Stimulated activated naive CD8-positive, alpha-beta T cell treated with anti-CD3 and anti-CD28 coated beads, Interleukin-15, amount 100 ng/mL, for 72 hours (primary cell): Measurements from ENCODE around the gene GSDME.

ENCODE experiments used
- ATAC-seq: fragments of 150-1000 bp; cut with Tn5 transposase; 2 replicates; pipeline ENCODE4 v1.10.0; 2021; ENCODE audit warnings: mild to moderate bottlenecking, moderate library complexity
- DNase-seq, 2 donors: peaks; one replicate each; pipeline ENCODE4 v3.0.0; 2021 to 2022
- H3K27ac Mint-ChIP-seq, 2 donors: one replicate each; pipeline ENCODE4 v1.8.0; 2022; ENCODE audit warnings: mild to moderate bottlenecking in 2 of 2, mixed read lengths in 2 of 2, moderate library complexity in 2 of 2
- H3K27me3 Mint-ChIP-seq: one replicate; pipeline ENCODE4 v1.8.0; 2022; ENCODE audit warnings: mixed read lengths
- H3K4me1 Mint-ChIP-seq: one replicate; pipeline ENCODE4 v1.8.0; 2022; ENCODE audit warnings: mild to moderate bottlenecking, mixed read lengths
- H3K4me3 Mint-ChIP-seq, 2 donors: one replicate each; pipeline ENCODE4 v1.8.0; 2022; ENCODE audit warnings: mild to moderate bottlenecking in 2 of 2, mixed read lengths in 2 of 2, moderate library complexity in 1 of 2
- H3K9me3 Mint-ChIP-seq, 2 donors: one replicate each; pipeline ENCODE4 v1.8.0; 2022; ENCODE audit warnings: mixed read lengths in 2 of 2

Gene GSDME

GRCh38 chr7:24690251-24690650 lies 67.0 kb downstream of the GSDME start:
- no peaks in the 10 kb centered on the region for H3K27me3 Mint-ChIP-seq
- H3K4me3 Mint-ChIP-seq, result no peak overlapping the region
- H3K9me3 Mint-ChIP-seq, result no peaks in the 10 kb centered on the region
- DNase-seq, result no peak
- no peak for ATAC-seq
- H3K4me1 Mint-ChIP-seq, result no peaks in the 10 kb centered on the region
- H3K27ac Mint-ChIP-seq, result no peak overlapping the region

GRCh38 chr7:24685708-24686107 lies 71.6 kb downstream of the GSDME start:
- Mint-ChIP-seq H3K27me3 (no peaks in the 10 kb centered on the region), H3K27ac (peak overlapping the region in 1 of 2 donors; percentile 28), H3K4me3 (no peak overlapping the region), H3K9me3 (no peaks in the 10 kb centered on the region), H3K4me1 (no peaks in the 10 kb centered on the region)
- DNase-seq (no peak), ATAC-seq (no peak)

- no peak overlapping the region for H3K27ac Mint-ChIP-seq
- no peaks in the 10 kb centered on the region for H3K27me3 Mint-ChIP-seq
- DNase-seq (no peak), ATAC-seq (no peak)
- no peaks in the 10 kb centered on the region for H3K9me3 Mint-ChIP-seq
- H3K4me1 Mint-ChIP-seq, result no peaks in the 10 kb centered on the region
- H3K4me3 Mint-ChIP-seq, result no peak overlapping the region
Measured at GRCh38 chr7:24670782-24671181, 86.5 kb downstream of the GSDME start.

GRCh38 chr7:24669971-24670591 lies 87.2 kb downstream of the GSDME start:
- ATAC-seq (no peak), DNase-seq (no peak)
- Mint-ChIP-seq H3K27me3 (no peaks in the 10 kb centered on the region), H3K4me3 (no peak overlapping the region), H3K4me1 (no peaks in the 10 kb centered on the region), H3K27ac (no peak overlapping the region), H3K9me3 (no peaks in the 10 kb centered on the region)

- no peaks in the 10 kb centered on the region for H3K27me3 Mint-ChIP-seq
- DNase-seq, result no peak
- no peak overlapping the region for H3K4me3 Mint-ChIP-seq
Measured at GRCh38 chr7:24668927-24669635, 88.2 kb downstream of the GSDME start.

DNA sequence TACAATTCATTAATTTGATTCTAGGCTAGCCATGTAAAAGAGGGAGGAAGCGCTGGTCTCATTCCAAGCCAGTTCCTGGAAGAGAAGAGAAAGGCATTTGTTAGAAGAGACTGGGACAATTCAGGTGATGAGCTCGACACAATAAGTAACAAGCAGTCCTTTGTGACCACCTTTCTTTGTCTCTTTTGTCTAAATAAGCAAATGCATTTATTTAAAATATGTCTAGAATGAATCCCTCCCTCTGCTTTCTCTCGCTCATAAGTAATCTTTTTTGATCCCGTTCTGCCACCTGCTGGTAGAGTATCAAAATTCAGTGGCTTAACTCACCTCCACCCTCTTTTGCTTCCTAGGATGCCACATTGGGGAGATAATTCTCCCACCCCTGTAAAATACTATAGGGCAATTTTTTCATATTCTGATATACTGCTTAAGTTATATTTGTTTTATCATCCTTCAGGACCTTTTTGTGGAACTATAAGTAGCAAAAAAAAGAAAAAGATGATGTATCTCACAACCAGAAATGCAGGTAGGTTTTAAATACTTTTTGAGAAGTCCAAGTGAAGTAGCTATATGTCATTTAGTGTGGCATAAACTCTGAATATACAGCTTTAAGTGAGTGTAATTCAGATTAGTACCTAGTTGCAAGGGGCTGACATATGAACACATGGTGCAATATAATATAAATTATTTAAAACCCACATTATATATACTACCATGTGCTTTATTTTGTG lies 91.5 kb downstream of the GSDME start:
- Mint-ChIP-seq H3K4me1 (peaks cover 7% of the 10 kb centered on the region), H3K27ac (no peak overlapping the region), H3K9me3 (no peaks in the 10 kb centered on the region), H3K4me3 (no peak overlapping the region), H3K27me3 (no peaks in the 10 kb centered on the region)
- ATAC-seq (peak; percentile 53), DNase-seq (peak; percentile 28 to 34)

More at GRCh38 chr7:24668927-24669635, 88.2 kb downstream of the GSDME start:
- H3K4me1 Mint-ChIP-seq, result peaks cover 4% of the 10 kb centered on the region
- no peaks in the 10 kb centered on the region for H3K9me3 Mint-ChIP-seq
- no peak for ATAC-seq
- no peak overlapping the region for H3K27ac Mint-ChIP-seq

- H3K27ac Mint-ChIP-seq, result no peak overlapping the region
- no peaks in the 10 kb centered on the region for H3K27me3 Mint-ChIP-seq
- no peaks in the 10 kb centered on the region for H3K9me3 Mint-ChIP-seq
- no peak overlapping the region for H3K4me3 Mint-ChIP-seq
- H3K4me1 Mint-ChIP-seq, result peaks cover 17% of the 10 kb centered on the region
- ATAC-seq (no peak), DNase-seq (no peak)
Measured at GRCh38 chr7:24660546-24660945, 96.7 kb downstream of the GSDME start.

GRCh38 chr7:24659505-24659904 lies 97.8 kb downstream of the GSDME start:
- H3K27ac Mint-ChIP-seq, result no peak overlapping the region
- no peaks in the 10 kb centered on the region for H3K9me3 Mint-ChIP-seq
- no peaks in the 10 kb centered on the region for H3K27me3 Mint-ChIP-seq
- peaks cover 17% of the 10 kb centered on the region for H3K4me1 Mint-ChIP-seq
- ATAC-seq (no peak), DNase-seq (no peak)
- H3K4me3 Mint-ChIP-seq, result no peak overlapping the region

GRCh38 chr7:24657980-24658379 lies 99.3 kb downstream of the GSDME start:
- no peak overlapping the region for H3K4me3 Mint-ChIP-seq
- no peak overlapping the region for H3K27ac Mint-ChIP-seq
- H3K4me1 Mint-ChIP-seq, result peaks cover 17% of the 10 kb centered on the region
- no peak for ATAC-seq
- no peaks in the 10 kb centered on the region for H3K9me3 Mint-ChIP-seq
- DNase-seq, result no peak
- no peaks in the 10 kb centered on the region for H3K27me3 Mint-ChIP-seq

DNA sequence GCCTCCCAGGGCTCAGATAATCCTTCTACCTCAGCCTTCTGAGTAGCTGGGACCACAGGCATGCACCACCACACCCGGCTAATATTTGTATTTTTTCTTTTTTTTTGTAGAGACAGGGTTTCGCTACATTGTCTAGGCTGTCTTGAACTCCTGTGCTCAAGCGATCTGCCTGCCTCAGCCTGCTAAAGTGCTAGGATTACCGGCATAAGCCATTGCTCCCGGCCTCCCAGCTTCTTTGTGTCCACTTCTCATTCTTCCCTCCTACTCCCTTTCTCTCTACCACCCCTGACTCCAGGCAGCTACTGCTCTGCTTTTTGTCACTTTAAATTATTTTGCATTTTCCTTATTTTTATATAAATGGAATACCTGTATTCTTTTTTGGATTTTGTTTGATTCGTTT lies 100.7 kb downstream of the GSDME start:
- no peak overlapping the region for H3K4me3 Mint-ChIP-seq
- no peak for DNase-seq

DNA sequence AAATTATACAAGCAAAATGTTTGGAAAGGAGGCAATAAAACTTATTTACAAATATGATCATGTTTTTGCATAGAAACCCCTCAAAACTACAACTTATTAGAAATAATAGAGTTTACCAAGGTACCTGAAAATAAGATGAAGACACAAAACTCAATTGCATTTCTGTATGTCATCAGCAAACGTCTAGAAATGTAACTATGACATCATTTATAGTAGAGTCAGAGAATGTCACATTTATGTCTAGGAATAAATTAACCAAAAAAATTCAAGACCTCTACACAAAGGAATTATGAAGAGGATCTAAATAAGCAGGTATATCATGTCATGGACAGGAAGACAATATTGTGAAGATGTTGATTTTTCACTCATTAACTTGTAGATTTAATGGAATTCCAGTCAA lies 103.0 kb downstream of the GSDME start:
- ATAC-seq (no peak), DNase-seq (no peak)
- Mint-ChIP-seq H3K27me3 (no peaks in the 10 kb centered on the region), H3K4me1 (peaks cover 13% of the 10 kb centered on the region), H3K4me3 (no peak overlapping the region), H3K27ac (no peak overlapping the region), H3K9me3 (no peaks in the 10 kb centered on the region)

More for the DNA sequence above, 100.7 kb downstream of the GSDME start:
- no peak for ATAC-seq
- H3K9me3 Mint-ChIP-seq, result no peaks in the 10 kb centered on the region
- H3K4me1 Mint-ChIP-seq, result peaks cover 23% of the 10 kb centered on the region
- H3K27ac Mint-ChIP-seq, result no peak overlapping the region
- H3K27me3 Mint-ChIP-seq, result no peaks in the 10 kb centered on the region

DNA sequence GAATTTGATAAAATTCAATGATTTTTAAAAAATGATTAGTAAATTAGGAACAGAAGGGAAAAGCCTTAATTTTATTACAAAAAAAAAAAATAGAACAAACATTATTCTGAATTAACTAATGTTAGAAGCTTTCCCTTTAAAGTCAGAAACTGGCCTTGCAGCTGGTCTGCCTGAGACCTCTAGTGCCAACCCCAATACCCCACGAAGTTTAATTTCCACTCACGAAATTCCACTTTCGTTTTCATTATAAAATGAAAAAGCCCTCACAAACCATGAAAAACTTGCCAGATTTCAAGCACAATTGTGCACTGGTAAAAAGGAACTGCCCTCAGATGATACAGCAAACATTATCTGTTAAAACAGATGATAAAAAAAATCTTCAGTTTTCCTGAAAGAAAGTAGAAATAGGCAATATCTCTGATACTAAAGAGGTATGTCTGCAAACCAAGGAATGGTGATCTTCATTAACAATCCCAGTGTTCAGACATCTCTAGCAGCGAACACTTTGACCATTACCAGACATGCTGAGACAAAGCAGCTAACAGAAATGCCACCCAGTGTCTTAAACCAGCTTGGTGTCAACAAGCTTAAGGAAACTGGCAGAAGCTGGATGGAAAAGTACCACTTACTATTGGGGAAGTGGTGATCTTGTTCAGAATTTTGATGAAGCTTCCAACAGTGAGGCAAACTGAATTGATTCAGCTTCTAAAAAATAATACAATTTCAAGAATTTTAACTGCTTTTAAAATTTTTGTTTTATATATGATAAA lies 103.8 kb downstream of the GSDME start:
- peak overlapping the region in 1 of 2 donors; percentile 76 for H3K27ac Mint-ChIP-seq
- no peak for ATAC-seq

DNA sequence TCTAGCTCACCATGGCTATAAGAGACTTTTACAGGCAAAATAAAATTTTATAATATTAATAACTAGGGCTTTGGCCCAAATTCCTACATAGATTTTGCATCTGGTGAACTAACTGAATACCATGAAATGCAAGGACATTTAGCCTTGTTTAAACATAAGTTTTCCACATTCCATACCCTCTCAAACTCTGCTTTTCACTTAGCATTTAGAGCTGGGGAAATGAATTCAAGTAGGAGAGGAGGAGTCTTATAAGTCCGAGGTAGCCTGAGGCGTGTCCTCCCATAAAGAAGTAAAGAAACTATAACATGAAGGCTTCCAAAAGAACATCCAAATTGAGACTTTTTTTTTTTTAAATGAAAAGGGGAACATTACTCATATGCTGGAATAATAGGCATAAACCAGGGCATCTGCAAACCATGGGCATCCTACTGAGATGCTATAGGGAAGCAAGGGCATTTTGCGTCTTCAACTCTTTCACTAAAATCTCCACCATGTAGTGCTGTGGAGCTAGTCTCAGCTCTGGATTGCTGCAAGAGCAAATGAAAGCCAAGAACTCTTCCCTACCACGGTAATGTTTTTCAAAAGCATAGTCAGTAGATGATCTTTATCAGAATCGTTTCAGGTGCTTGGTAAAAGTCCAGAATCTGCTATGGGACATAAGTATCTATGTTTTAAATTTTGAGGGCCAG lies 104.9 kb downstream of the GSDME start:
- H3K27ac Mint-ChIP-seq, result no peak overlapping the region
- no peaks in the 10 kb centered on the region for H3K9me3 Mint-ChIP-seq
- DNase-seq (no peak), ATAC-seq (no peak)
- no peaks in the 10 kb centered on the region for H3K27me3 Mint-ChIP-seq
- H3K4me3 Mint-ChIP-seq, result no peak overlapping the region
- peaks cover 13% of the 10 kb centered on the region for H3K4me1 Mint-ChIP-seq

More for the DNA sequence above, 103.8 kb downstream of the GSDME start:
- DNase-seq, result no peak
- Mint-ChIP-seq H3K4me3 (peak overlapping the region; percentile 26 to 42), H3K4me1 (peaks cover 13% of the 10 kb centered on the region), H3K27me3 (no peaks in the 10 kb centered on the region), H3K9me3 (no peaks in the 10 kb centered on the region)
